Measurements from ENCODE around the gene FNTB. TPM values are rescaled to one million over a fixed set of nuclear protein-coding genes. Genes with fewer than 3 reads are reported as not detected.

Gene FNTB
- total RNA-seq, 4 donors from 2014 or later, result 40.6 to 44.6 (median 43.2) TPM

GRCh38 chr14:65095633-65096205, 109.0 kb downstream of the FNTB start:
- no peak overlapping the region for H3K4me3 ChIP-seq
- peaks cover 60% of the 10 kb centered on the region for H3K4me1 ChIP-seq
- no peaks in the 10 kb centered on the region for H3K27me3 ChIP-seq
- TF ChIP-seq POLR2AphosphoS5 (IDR thresholded peaks at IDR 0.05) (no peak), CTCF (IDR thresholded peaks at IDR 0.05) (no peak), POLR2A (IDR thresholded peaks at IDR 0.05) (no peak), EP300 (IDR thresholded peaks at IDR 0.05) (no peak)
- peak overlapping the region; percentile 53 for H3K27ac ChIP-seq
- no peak for DNase-seq (ENCODE audit: low spot score in 2 of 2)
- no peaks in the 10 kb centered on the region for H3K9me3 ChIP-seq
- H3K36me3 ChIP-seq, result peaks cover 33% of the 10 kb centered on the region
- WGBS, result 33% methylated on average over 3 of the region's 3 CpGs

GRCh38 chr14:65096323-65097089, 109.8 kb downstream of the FNTB start:
- WGBS, result 18% methylated on average over 6 of the region's 6 CpGs
- TF ChIP-seq EP300 (IDR thresholded peaks at IDR 0.05) (no peak), POLR2AphosphoS5 (IDR thresholded peaks at IDR 0.05) (no peak), POLR2A (IDR thresholded peaks at IDR 0.05) (no peak), CTCF (IDR thresholded peaks at IDR 0.05) (no peak)
- peak overlapping the region; percentile 53 for H3K27ac ChIP-seq

GRCh38 chr14:65098586-65098985, 111.9 kb downstream of the FNTB start:
- H3K9me3 ChIP-seq, result no peaks in the 10 kb centered on the region
- H3K27ac ChIP-seq, result no peak overlapping the region
- 18% methylated on average over 2 of the region's 2 CpGs for WGBS
- H3K4me3 ChIP-seq, result peak overlapping the region; percentile 20
- no peaks in the 10 kb centered on the region for H3K27me3 ChIP-seq
- no peak for TF ChIP-seq CTCF (IDR thresholded peaks at IDR 0.05)
- no peak for TF ChIP-seq EP300 (IDR thresholded peaks at IDR 0.05)
- no peak for TF ChIP-seq POLR2AphosphoS5 (IDR thresholded peaks at IDR 0.05)
- TF ChIP-seq POLR2A (IDR thresholded peaks at IDR 0.05), result no peak
- DNase-seq (ENCODE audit: low spot score in 2 of 2), result no peak
- H3K4me1 ChIP-seq, result peaks cover 74% of the 10 kb centered on the region
- peaks cover 4% of the 10 kb centered on the region for H3K36me3 ChIP-seq

More at GRCh38 chr14:65096323-65097089, 109.8 kb downstream of the FNTB start:
- H3K4me3 ChIP-seq, result no peak overlapping the region
- H3K4me1 ChIP-seq, result peaks cover 68% of the 10 kb centered on the region
- H3K9me3 ChIP-seq, result no peaks in the 10 kb centered on the region
- H3K36me3 ChIP-seq, result peaks cover 25% of the 10 kb centered on the region
- no peaks in the 10 kb centered on the region for H3K27me3 ChIP-seq
- DNase-seq (ENCODE audit: low spot score in 2 of 2), result no peak

- DNase-seq (ENCODE audit: low spot score in 2 of 2), result no peak
- 13% methylated on average over 6 of the region's 6 CpGs for WGBS
- H3K27ac ChIP-seq, result peak overlapping the region; percentile 94
- H3K4me1 ChIP-seq, result peaks cover 61% of the 10 kb centered on the region
- no peaks in the 10 kb centered on the region for H3K9me3 ChIP-seq
- H3K27me3 ChIP-seq, result no peaks in the 10 kb centered on the region
- no peak for TF ChIP-seq POLR2A (IDR thresholded peaks at IDR 0.05)
- TF ChIP-seq EP300 (IDR thresholded peaks at IDR 0.05), result no peak
- TF ChIP-seq CTCF (IDR thresholded peaks at IDR 0.05), result no peak
- no peak for TF ChIP-seq POLR2AphosphoS5 (IDR thresholded peaks at IDR 0.05)
- H3K36me3 ChIP-seq, result no peaks in the 10 kb centered on the region
- peak overlapping the region; percentile 94 for H3K4me3 ChIP-seq
These were observed 114.3 kb downstream of the FNTB start for GRCh38 chr14:65100922-65101541.

All from suprapubic skin (tissue), 4 donors.